ENCODE measurements around the gene SH2D6.

Gene SH2D6

DNA sequence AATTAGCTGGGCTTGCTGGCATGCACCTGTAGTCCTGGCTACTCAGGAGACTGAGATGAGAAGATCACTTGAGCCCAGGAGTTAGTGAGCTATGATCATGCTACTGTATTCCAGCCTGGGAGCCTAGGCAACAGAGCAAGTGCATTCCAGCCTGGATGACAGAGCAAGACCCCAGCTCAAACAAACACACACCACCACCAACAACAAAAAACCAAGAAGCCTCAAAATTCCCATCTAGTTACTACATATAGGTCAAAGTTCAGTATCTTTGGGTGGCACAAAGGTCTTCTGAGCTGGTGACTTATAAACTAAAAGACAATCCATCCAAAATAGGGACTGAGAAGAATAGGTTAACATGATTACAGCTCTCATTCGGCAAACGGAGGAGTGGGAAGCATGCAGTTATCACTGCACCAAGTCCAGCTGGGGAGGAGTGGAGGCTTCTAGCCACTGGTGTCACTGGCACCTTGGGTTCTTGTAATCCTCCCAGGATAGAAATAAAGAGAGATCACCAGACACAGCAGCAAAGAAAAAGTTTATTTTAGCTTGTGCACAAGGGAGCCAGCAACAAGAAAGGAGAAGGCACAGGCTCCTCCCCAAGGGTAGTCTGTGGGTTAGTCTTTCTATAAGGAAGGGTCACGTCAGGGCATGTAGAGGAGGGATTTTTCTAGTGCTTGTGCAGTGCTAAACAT, 57.4 kb downstream of the SH2D6 start:
- TF ChIP-seq GATA2 (IDR thresholded peaks at IDR 0.05; ENCODE audit: low read depth, low read length) (no peak), GATA3 (IDR thresholded peaks at IDR 0.05; ENCODE audit: low read depth, low read length) (no peak)

DNA sequence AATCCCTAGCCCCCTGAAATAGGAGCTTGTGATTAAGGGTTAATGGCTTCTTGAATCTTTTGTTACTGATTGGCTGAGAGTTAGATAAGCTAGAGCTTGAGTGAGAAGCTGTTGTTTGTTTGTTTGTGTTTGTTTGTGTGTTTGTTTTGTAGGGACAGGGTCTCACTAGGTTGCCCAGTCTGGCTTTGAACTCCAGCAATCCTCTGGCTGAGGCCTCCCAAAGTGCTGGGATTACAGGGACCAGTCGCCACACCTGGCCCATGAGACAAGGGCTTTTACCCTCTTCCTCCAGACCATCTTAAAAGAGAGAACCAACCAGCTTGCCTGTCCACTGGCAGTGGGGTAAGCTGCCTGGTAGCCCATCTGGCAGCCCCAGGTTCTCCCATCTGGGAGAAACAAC, 58.1 kb downstream of the SH2D6 start:
- TF ChIP-seq GATA2 (IDR thresholded peaks at IDR 0.05; ENCODE audit: low read depth, low read length) (no peak), GATA3 (IDR thresholded peaks at IDR 0.05; ENCODE audit: low read depth, low read length) (no peak)

DNA sequence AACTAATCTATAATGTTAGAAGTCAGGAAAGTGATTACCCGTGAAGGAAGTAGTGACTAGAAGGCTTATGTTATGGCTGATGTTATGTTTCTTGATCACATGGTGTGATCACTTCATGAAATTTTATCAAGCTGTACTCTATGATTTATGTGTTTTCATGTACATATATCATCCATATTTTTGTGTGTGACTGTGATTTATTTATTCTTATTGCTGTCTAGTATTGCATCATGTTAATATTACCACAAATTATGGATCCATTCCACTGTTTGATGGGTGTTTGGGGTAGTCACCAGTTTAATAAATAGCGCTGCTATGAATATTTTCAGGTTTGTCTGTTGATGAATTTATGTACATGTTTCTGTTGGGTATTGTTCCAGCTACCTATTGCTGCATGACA, 59.4 kb downstream of the SH2D6 start:
- no peak for TF ChIP-seq GATA2 (IDR thresholded peaks at IDR 0.05; ENCODE audit: low read depth, low read length)
- no peak for TF ChIP-seq GATA3 (IDR thresholded peaks at IDR 0.05; ENCODE audit: low read depth, low read length)

DNA sequence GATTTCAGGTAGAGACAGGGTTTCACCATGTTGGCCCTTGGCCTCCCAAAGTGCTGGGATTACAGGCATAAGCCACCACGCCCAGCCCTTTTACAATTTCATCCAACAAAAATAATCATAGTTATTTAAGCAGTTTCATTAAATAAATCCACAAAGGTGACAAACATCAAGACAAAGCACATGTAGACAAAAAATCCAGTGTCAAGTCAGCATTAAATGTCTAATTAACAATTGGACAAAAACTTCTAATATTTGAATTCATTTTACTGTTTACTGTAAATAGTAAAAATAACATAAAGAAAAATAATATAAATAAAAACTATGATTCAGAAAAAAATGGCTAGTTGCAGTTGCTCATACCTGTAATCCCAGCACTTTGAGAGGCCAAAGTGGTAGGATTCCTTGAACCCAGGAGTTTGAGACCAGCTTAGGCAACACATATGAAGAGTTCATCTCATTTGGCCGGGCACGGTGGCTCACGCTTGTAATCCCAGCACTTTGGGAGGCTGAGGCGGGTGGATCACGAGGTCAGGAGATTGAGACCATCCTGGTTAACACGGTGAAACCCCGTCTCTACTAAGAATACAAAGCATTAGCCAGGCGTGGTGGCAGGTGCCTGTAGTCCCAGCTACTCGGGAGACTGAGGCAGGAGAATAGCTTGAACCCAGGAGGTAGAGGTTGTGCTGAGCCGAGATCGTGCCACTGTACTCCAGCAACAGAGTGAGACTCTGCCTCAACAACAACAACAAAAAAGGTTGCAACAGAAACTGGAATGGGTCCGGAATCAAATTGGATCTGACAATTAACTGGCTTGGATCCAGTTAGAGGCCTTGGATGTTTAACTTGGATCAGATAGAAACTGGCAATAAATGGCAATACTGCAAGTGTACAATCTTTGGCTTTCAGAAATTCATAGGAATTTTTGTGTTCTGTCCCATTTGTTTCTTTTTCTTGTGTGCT, 63.6 kb downstream of the SH2D6 start:
- TF ChIP-seq GATA3 (IDR thresholded peaks at IDR 0.05; ENCODE audit: low read depth, low read length) (no peak), GATA2 (IDR thresholded peaks at IDR 0.05; ENCODE audit: low read depth, low read length) (no peak)

DNA sequence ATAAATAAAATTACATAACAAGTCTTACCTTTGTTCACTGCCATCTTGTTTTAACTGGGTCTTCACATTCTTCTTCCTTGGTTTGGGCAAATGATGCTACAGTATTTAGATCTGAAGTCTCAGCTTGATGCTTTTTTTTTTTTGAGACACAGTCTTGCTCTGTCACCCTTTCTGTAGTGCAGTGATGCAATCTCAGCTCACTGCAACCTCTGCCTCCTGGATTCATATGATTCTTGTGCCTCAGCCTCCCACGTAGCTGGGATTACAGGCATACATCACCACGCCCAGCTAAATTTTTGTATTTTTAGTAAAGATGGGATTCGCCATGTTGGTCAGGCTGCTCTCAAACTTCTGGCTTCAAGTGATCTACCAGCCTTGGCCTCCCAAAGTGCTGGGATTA, 67.3 kb downstream of the SH2D6 start:
- TF ChIP-seq GATA3 (IDR thresholded peaks at IDR 0.05; ENCODE audit: low read depth, low read length) (no peak), GATA2 (IDR thresholded peaks at IDR 0.05; ENCODE audit: low read depth, low read length) (no peak)
